HepG2 (cell line): ENCODE measurements around the gene PCSK2.

Experiments
- ELF1 ChIP-seq: sonication (generic); formaldehyde crosslinking; IDR thresholded peaks from 2 replicates; pipeline ENCODE4 v1.4.0; 2020; ENCODE audit warnings: missing genetic modification reagents
- GTF2F1 ChIP-seq: fragments of 150-350 bp; IDR thresholded peaks from 2 replicates; pipeline ENCODE4 v1.6.1; 2014; ENCODE audit warnings: low read length
- HES4 ChIP-seq: sonication (generic); formaldehyde crosslinking; IDR thresholded peaks from 2 replicates; pipeline ENCODE4 v1.9.0; 2021; ENCODE audit warnings: mild to moderate bottlenecking, missing genetic modification reagents, borderline replicate concordance
- NCOR1 ChIP-seq: fragments of 200-600 bp; sonication (generic); IDR thresholded peaks from 2 replicates; pipeline ENCODE4 v1.7.0; 2017; ENCODE audit warnings: antibody characterized with exemption, low read length, borderline replicate concordance
- SP1 ChIP-seq, 2 experiments: fragments of 450-650 bp in 1 of 2; sonication (generic) in 1 of 2; formaldehyde crosslinking in 1 of 2; IDR thresholded peaks; 2 replicates each; pipeline versions ENCODE4 v1.4.0 to v1.6.1; 2016 to 2020; ENCODE audit warnings: missing genetic modification reagents in 1 of 2
- TCF7 ChIP-seq: sonication (generic); IDR thresholded peaks from 2 replicates; pipeline ENCODE4 v1.6.1; 2016; ENCODE audit warnings: antibody characterized with exemption, low read depth
- ZKSCAN1 ChIP-seq: fragments of 150-350 bp; IDR thresholded peaks from 2 replicates; pipeline ENCODE4 v1.6.1; 2014; ENCODE audit warnings: low read length
- ZNF207 ChIP-seq: fragments of 450-650 bp; IDR thresholded peaks from 2 replicates; pipeline ENCODE4 v1.6.1; 2016; ENCODE audit warnings: antibody characterized with exemption, borderline replicate concordance

DNA sequence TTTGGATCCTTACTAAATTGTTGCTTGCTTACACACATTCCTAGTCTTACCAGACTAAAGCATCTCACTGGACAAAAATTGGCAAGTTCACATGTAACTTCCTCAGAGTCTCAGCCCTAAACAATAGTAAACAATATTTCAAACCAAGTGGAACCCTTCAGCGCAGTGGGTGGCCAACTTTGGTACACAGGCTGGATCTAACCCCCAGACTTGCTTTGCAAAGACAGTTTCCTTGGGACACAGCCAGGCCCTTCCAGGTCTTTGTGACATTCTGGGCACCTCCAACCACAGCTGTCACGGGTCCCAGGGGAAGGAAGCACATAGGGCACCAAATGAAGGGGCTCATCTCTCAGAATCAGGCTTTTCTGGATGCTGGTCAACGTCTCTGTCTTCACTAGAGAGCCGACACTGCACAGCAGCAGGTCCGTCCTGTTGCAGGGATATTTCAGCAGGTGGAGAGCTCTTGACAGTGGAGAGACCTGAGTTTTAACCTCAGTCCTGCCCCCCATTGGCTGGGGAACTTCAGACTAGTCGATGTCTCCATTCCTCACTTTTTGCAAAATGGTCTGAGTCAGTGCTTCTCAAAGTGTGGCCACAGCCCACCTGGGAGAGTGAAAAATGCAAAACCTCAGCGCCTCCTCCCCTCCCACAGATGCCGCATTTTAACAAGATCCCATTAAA, 212.9 kb downstream of the PCSK2 start:
- no peak for TF ChIP-seq NCOR1
- TF ChIP-seq HES4 (CRISPR knock-in tag) = no peak
- no peak for TF ChIP-seq ZNF207
- TF ChIP-seq SP1 (IDR thresholded peaks at IDR 0.05) = no peak
- no peak for TF ChIP-seq SP1 (CRISPR knock-in tag; IDR thresholded peaks at IDR 0.05)
- no peak for TF ChIP-seq ZKSCAN1
- no peak for TF ChIP-seq ELF1
- TF ChIP-seq GTF2F1 = no peak
- no peak for TF ChIP-seq TCF7
